HG03460 (cell line): ENCODE data around the gene ATP1A1.

Experiments
- ATAC-seq: cut with Tn5 transposase; IDR thresholded peaks from one replicate; pipeline ENCODE4 v1.9.1; 2021; ENCODE audit not compliant: unreplicated experiment

Gene ATP1A1

GRCh38 chr1:116370181-116370580 lies 2.9 kb upstream of the ATP1A1 start:
- no peak for ATAC-seq

- no peak for ATAC-seq
Observed at GRCh38 chr1:116371752-116372151, 1.3 kb upstream of the ATP1A1 start.

GRCh38 chr1:116372191-116372590 lies 853 bp upstream of the ATP1A1 start:
- no peak for ATAC-seq

GRCh38 chr1:116373431-116374352 lies 648 bp downstream of the ATP1A1 start:
- ATAC-seq = peak; percentile 7

- ATAC-seq = no peak
Observed at GRCh38 chr1:116374353-116375147, 1.5 kb downstream of the ATP1A1 start.

DNA sequence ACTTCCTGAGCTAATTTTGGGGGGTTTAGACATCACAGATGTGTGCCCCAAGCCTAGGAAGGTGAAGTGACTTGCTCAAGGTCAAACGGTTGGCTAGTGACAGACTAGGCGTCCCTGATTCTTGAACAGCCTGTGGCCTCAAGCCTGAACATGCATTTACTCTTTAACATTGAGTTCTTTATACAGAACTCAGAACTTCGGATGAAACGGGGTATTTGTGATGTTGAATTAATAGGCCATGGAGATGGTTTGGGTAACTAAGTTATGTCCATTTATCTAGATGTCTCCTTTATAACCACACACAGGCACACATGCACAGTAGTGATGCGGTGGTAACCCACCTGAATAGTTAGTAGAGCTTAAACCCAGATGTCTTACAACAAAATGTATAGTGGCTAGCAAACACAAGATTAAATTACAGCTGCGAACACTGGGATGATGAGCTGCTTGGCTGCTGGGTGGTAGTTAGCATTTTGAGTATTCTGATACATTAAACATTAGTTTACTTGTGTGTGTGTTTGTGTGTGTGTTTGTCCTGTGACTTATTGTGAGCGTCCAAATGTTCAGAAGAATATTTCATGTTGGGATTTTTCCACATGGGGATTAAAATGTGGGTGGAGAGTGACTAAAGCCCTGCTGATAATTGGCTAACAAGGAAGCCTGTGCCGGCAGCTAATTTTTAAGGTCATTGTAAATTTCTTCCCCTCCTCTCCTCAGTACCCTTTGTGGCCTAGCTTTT lies 2.3 kb downstream of the ATP1A1 start:
- no peak for ATAC-seq

GRCh38 chr1:116375887-116376728 lies 3.1 kb downstream of the ATP1A1 start:
- no peak for ATAC-seq

DNA sequence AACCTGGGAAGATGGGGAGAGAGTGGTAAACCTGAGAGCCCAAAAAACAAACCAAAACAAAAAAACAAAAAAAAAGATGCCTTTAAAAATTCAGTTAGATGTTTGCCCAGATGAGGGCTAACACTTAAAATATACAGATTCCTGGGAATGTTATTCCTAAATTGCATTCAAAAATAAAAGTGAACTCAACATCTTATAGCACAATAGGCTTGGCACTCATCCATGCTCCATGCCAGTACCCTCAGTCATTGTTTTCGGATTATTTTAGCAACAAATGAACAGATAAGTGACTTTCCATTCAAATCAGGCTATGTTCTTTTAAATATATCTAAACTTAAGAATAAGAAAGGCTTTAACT lies 3.7 kb downstream of the ATP1A1 start:
- no peak for ATAC-seq

- ATAC-seq = peak; percentile 70
Observed at GRCh38 chr1:116377541-116378529, 4.8 kb downstream of the ATP1A1 start.

GRCh38 chr1:116379057-116379630 lies 6.1 kb downstream of the ATP1A1 start:
- ATAC-seq = no peak

GRCh38 chr1:116379674-116380498 lies 6.8 kb downstream of the ATP1A1 start:
- ATAC-seq = no peak

GRCh38 chr1:116380499-116381242 lies 7.6 kb downstream of the ATP1A1 start:
- ATAC-seq = no peak

DNA sequence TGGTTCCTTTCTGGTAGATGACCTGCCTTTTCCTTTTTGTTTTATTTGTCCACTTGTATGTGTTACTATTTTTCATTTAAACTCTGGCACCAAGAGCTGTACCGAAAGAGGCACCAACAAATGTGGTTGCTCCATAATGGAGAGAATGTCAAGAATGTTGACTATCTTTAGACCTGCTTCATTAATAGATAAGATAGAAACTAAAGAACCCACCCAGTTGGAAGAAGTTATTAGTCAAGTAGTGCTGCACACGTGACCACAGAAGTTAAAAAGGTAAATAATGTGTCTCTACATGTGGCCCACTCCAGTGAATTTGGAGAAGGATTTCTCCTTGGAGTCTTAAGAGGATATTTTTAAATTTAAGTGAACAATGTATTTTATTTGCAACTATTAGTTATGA lies 9.3 kb downstream of the ATP1A1 start:
- no peak for ATAC-seq

DNA sequence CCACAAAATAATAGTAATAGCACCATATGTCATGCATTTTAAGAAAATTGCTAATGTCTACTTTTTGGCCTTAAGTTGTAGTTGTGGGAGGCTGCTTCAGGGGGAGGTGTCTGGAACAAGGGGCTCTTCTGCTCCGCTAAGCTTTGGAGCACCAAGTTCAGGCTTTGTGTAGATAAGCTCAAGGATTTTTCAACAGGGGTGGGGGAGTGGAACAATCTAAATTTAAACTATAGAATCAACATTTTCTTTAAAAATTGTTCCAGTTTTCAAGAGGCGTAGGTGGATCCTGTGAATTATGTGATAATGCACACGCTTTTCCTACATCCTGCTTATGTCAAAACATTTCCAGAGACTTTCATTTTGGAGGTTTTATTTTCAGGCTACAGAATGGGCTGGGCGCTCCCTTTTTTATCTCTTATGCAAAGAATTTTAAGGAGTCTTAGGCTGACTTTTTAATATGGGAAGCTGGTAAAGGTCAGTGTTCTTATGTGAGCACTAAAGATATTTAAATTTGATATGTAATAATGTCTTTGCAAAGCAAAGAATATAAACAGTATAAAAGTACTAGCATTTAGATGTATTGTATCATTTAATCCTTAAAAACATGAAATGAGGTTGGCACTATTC lies 9.9 kb downstream of the ATP1A1 start:
- no peak for ATAC-seq

DNA sequence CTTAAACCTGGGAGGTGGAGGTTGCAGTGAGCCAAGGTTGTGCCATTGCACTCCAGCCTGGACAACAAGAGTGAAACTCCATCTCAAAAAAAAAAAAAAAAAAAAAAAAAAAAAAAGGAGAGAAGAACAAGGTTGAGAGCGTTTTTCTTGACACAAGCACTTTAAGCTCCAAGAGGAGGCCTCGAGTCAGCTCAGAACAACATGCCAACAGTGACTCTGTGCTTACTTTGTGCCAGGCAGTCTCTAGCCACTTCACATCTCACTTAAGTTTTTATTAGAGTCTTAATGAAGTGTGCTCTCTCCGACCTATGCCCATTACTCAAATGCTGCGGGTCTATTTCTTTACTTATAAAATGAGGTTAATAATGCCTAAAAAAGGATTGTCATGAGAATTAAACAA lies 13.0 kb downstream of the ATP1A1 start:
- no peak for ATAC-seq

GRCh38 chr1:116387551-116387950 lies 14.5 kb downstream of the ATP1A1 start:
- no peak for ATAC-seq

DNA sequence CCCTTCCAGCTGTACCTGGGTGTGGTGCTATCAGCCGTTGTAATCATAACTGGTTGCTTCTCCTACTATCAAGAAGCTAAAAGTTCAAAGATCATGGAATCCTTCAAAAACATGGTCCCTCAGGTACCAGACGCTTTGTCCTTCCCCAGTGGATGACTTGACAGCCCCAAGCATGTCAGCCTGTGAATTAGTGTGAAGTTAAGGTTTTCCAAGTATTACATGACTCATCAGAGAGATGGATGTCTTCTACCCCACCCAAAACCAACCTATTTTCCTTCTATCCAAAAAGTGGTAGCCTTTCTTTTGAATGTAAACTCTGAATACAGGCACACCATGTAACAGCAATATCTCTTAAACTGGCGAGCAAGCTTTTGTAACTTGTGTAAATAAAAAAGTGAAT lies 15.1 kb downstream of the ATP1A1 start:
- no peak for ATAC-seq
